HUES64 (cell line): ENCODE measurements around the gene FARS2.

ENCODE experiments used
- H3K27ac ChIP-seq: 2 replicates; pipeline ENCODE4 v1.7.0; 2013; ENCODE audit warnings: low read depth, low read length, inconsistent platforms
- H3K27me3 ChIP-seq: 2 replicates; pipeline ENCODE4 v1.6.1; 2013; ENCODE audit warnings: mild to moderate bottlenecking, low read length; ENCODE audit not compliant: insufficient read depth
- H3K36me3 ChIP-seq: 2 replicates; pipeline ENCODE4 v1.6.1; 2013; ENCODE audit warnings: mild to moderate bottlenecking, low read length; ENCODE audit not compliant: insufficient read depth
- H3K4me1 ChIP-seq: 2 replicates; pipeline ENCODE4 v1.6.1; 2013; ENCODE audit warnings: mild to moderate bottlenecking, low read length, moderate library complexity; ENCODE audit not compliant: insufficient read depth
- H3K4me3 ChIP-seq: 2 replicates; pipeline ENCODE4 v1.5.1; 2013; ENCODE audit warnings: mild to moderate bottlenecking, low read length, moderate library complexity
- H3K9ac ChIP-seq: 2 replicates; pipeline ENCODE4 v1.6.1; 2013; ENCODE audit warnings: mild to moderate bottlenecking, low read depth, low read length
- H3K9me3 ChIP-seq: 2 replicates; pipeline ENCODE4 v1.6.1; 2013; ENCODE audit warnings: low read depth, low read length; ENCODE audit not compliant: insufficient read depth
- WGBS: fragments of 150-250, 120-280 bp; methylation state at CpG from one replicate; pipeline ENCODE4 v1.1.7; 2013; ENCODE audit warnings: missing lambda C conversion rate; 5-methylcytosine and 5-hydroxymethylcytosine counted together

The FARS2 gene

GRCh38 chr6:5403076-5403475 is 141.8 kb downstream of the FARS2 start:
- Histone ChIP-seq H3K27ac (no peak overlapping the region), H3K4me1 (peaks cover 4% of the 10 kb centered on the region; the same call in 1 of the 2 replicates), H3K27me3 (no peaks in the 10 kb centered on the region), H3K4me3 (no peak overlapping the region), H3K36me3 (no peaks in the 10 kb centered on the region), H3K9ac (no peak overlapping the region), H3K9me3 (no peaks in the 10 kb centered on the region)
- WGBS: 87% methylated on average over 3 of the region's 3 CpGs

DNA sequence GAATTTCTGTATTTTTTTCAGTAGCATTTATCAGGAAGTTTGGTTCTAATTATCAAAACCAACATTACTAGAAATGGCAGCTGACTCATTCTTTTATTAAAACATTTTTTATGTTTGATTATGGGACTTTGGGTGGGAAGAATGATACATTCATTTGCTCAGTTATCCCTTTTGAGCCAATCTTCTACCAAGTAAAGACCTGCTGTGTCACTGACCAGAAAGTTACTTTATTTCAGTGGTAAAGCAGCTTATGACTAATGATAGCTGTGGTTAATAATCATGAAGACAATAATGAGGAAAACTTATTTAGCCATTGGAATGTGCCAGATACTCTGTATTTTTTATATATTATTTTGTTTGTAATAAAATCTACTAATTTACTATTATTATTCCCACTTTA is 142.3 kb downstream of the FARS2 start:
- Histone ChIP-seq H3K27me3 (no peaks in the 10 kb centered on the region), H3K4me3 (no peak overlapping the region), H3K9me3 (no peaks in the 10 kb centered on the region), H3K4me1 (peaks cover 4% of the 10 kb centered on the region; the same call in 1 of the 2 replicates), H3K9ac (no peak overlapping the region), H3K27ac (no peak overlapping the region), H3K36me3 (no peaks in the 10 kb centered on the region)

DNA sequence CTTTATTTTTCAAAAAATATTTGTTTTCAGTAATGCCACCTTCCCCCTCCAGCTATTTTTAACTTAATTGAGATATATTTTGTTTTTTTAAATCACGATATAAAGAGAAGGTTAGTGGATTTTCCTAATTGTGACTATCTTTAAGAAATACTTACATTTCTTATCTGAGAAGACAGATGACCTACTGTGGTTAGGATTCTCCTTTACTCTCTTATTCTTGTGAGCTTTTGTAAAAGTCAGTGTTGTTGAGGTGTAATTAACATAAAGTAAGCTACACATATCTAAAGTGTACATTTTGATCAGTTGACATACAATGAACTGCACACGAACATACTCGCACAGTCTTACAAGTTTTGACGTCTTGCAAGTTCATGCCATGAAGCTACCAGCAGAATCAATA is 144.7 kb downstream of the FARS2 start:
- Histone ChIP-seq H3K4me3 (no peak overlapping the region), H3K9ac (no peak overlapping the region), H3K27ac (no peak overlapping the region), H3K9me3 (no peaks in the 10 kb centered on the region), H3K27me3 (no peaks in the 10 kb centered on the region), H3K4me1 (peaks cover 4% of the 10 kb centered on the region; the same call in 1 of the 2 replicates), H3K36me3 (no peaks in the 10 kb centered on the region)
- WGBS: 96% methylated on average over 3 of the region's 4 CpGs

- H3K27me3 ChIP-seq: no peaks in the 10 kb centered on the region
- no peaks in the 10 kb centered on the region for H3K9me3 ChIP-seq
- no peaks in the 10 kb centered on the region for H3K36me3 ChIP-seq
- H3K4me3 ChIP-seq: no peak overlapping the region
- H3K9ac ChIP-seq: no peak overlapping the region
- H3K4me1 ChIP-seq: peaks cover 23% of the 10 kb centered on the region
- H3K27ac ChIP-seq: no peak overlapping the region
Observed at GRCh38 chr6:5411414-5411813, 150.1 kb downstream of the FARS2 start.

- 19% methylated on average over 5 of the region's 5 CpGs for WGBS
- H3K4me3 ChIP-seq: no peak overlapping the region
- H3K27ac ChIP-seq: 0 out of 2 replicates have a peak overlapping the region, but pooled peaks have one; percentile 4
- no peaks in the 10 kb centered on the region for H3K9me3 ChIP-seq
- H3K4me1 ChIP-seq: peaks cover 23% of the 10 kb centered on the region
- no peaks in the 10 kb centered on the region for H3K27me3 ChIP-seq
- no peaks in the 10 kb centered on the region for H3K36me3 ChIP-seq
- no peak overlapping the region for H3K9ac ChIP-seq
Observed at GRCh38 chr6:5412017-5412416, 150.7 kb downstream of the FARS2 start.

GRCh38 chr6:5412663-5413062 is 151.3 kb downstream of the FARS2 start:
- Histone ChIP-seq H3K9me3 (no peaks in the 10 kb centered on the region), H3K4me3 (no peak overlapping the region), H3K9ac (no peak overlapping the region), H3K36me3 (no peaks in the 10 kb centered on the region), H3K4me1 (peaks cover 22% of the 10 kb centered on the region), H3K27ac (no peak overlapping the region), H3K27me3 (no peaks in the 10 kb centered on the region)
- 91% methylated on average over 7 of the region's 7 CpGs for WGBS

DNA sequence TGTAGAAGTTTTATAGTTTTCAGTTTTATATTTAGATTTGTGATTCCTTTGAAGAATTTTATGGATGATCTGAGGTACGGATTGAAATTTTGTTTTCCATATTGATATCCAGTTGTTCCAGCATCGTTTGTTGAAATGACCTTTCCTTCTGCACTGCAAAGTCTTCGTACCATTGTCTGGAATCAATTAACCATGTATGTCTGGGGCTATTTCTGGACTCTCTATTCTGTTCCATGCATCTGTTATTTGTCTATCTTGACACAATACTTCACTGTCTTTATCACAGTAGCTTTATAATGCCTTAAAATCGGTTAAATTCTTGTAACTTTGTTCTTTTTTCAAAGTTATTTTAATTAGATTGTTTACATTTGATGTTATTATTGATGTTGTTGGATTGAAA is 154.9 kb downstream of the FARS2 start:
- H3K9me3 ChIP-seq: no peaks in the 10 kb centered on the region
- H3K27ac ChIP-seq: no peak overlapping the region
- H3K4me3 ChIP-seq: no peak overlapping the region
- no peaks in the 10 kb centered on the region for H3K27me3 ChIP-seq
- 98% methylated on average over 3 of the region's 4 CpGs for WGBS
- peaks cover 18% of the 10 kb centered on the region for H3K4me1 ChIP-seq
- no peaks in the 10 kb centered on the region for H3K36me3 ChIP-seq
- H3K9ac ChIP-seq: no peak overlapping the region

DNA sequence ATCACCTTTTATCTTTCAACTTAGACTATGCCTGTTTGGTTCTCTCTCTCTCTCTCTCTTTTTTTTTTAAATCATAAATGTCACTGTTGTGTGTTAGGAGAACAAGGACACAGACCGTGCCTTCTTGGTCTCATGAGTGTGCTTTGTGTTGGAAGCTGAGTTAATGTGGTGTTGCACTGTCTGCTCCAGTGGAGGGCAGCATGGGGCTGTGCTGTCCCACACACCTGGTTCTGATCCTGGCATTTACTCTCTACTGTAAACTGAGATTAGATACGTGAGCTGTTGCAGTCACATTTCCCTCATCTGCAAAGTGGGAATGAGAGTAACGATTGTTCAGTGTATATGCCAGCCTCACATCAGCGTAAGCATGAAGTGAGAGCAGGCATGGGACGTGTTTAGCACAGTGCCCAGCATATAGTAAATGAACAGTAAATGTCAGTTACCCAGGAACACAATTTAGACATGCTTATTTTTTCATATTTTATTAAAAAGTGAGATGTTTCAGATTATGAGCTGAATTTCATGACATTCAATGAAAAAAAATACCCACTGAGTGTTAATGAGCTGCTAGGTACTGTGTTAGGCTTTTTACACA is 161.1 kb downstream of the FARS2 start:
- Histone ChIP-seq H3K4me3 (no peak overlapping the region), H3K27ac (no peak overlapping the region), H3K9me3 (no peaks in the 10 kb centered on the region), H3K9ac (no peak overlapping the region), H3K36me3 (no peaks in the 10 kb centered on the region), H3K4me1 (no peaks in the 10 kb centered on the region), H3K27me3 (no peaks in the 10 kb centered on the region)
- WGBS: 71% methylated on average over 5 of the region's 5 CpGs

DNA sequence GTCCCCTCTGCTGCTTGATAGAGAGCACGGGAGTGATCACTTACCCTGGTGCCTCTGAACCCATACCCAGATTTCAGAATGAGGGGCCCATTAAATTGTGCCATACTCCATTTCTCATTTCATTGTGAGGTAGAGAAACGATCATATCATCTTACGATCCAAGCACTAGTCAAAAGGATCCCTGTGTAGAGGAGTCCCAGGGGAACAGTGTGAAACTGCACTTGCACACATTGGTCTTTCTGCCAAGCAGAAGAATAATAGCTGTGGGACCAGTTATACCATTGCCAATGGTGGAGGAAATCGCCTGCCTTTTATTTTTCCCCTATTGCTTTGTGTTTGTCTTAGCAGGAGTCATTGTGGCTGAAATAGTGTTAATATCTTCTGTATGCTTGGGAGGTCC is 161.9 kb downstream of the FARS2 start:
- WGBS: 96% methylated on average over 4 of the region's 4 CpGs
- no peak overlapping the region for H3K9ac ChIP-seq
- H3K4me1 ChIP-seq: no peaks in the 10 kb centered on the region
- no peak overlapping the region for H3K4me3 ChIP-seq
- no peaks in the 10 kb centered on the region for H3K9me3 ChIP-seq
- H3K36me3 ChIP-seq: no peaks in the 10 kb centered on the region
- H3K27ac ChIP-seq: no peak overlapping the region
- H3K27me3 ChIP-seq: no peaks in the 10 kb centered on the region

GRCh38 chr6:5424726-5425125 is 163.4 kb downstream of the FARS2 start:
- Histone ChIP-seq H3K27ac (no peak overlapping the region), H3K36me3 (no peaks in the 10 kb centered on the region), H3K4me1 (no peaks in the 10 kb centered on the region), H3K4me3 (no peak overlapping the region), H3K27me3 (no peaks in the 10 kb centered on the region), H3K9ac (no peak overlapping the region), H3K9me3 (no peaks in the 10 kb centered on the region)
- 93% methylated on average over 6 of the region's 6 CpGs for WGBS

DNA sequence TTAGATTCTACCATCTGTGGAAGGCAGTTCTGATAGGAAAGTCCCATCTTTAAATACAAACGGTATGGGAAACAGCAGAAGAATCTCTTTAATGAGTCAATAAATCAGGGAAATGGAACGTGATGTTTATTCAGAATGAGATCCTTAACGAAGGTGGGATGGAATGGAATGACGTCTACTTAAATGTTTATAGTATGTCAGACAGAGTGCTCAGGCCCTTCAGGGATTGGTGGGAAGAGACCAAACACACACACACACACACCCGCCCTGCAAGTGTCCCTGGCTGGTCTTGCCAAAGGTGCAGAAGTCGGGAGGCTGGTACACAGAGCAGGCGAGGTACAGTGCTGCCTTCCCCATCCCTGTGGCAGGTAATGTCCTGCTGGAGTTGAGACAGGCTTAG is 164.0 kb downstream of the FARS2 start:
- Histone ChIP-seq H3K4me1 (no peaks in the 10 kb centered on the region), H3K9ac (no peak overlapping the region), H3K36me3 (no peaks in the 10 kb centered on the region), H3K4me3 (no peak overlapping the region), H3K27me3 (no peaks in the 10 kb centered on the region), H3K9me3 (no peaks in the 10 kb centered on the region), H3K27ac (no peak overlapping the region)
- WGBS: 88% methylated on average over 7 of the region's 7 CpGs

DNA sequence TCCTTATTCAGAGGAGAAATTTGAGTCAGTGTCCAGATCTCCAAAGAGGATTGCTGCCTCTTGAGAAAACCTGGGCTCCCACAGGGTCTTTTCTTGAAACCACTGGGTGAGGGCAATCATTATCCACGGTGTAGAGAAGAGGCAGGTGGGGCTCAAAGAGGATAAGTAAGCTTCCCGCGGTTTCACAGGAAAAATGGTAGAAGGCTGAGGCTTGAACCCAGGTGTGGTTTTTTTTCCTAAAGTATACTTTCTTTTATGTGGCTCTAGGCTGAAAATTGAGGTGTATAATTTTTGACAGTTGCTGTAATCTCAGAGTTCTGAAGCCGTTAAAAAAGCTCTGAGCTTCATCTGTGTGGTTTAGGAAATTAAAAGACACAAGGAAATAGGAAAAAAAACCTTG is 164.5 kb downstream of the FARS2 start:
- Histone ChIP-seq H3K27ac (no peak overlapping the region), H3K4me1 (peaks cover 3% of the 10 kb centered on the region), H3K9ac (no peak overlapping the region), H3K27me3 (no peaks in the 10 kb centered on the region), H3K36me3 (no peaks in the 10 kb centered on the region), H3K9me3 (no peaks in the 10 kb centered on the region), H3K4me3 (no peak overlapping the region)
- 93% methylated on average over 4 of the region's 4 CpGs for WGBS
